ENCODE results near the gene LY6G6F. TPM values are rescaled to one million over a fixed set of nuclear protein-coding genes. Genes with fewer than 3 reads are reported as not detected.

The LY6G6F gene
- polyA plus RNA-seq, 1 donor from 2014 or later, result not detected

Other genes starting within 250 kb of the LY6G6F start
- gene MICB, start 208.7 kb upstream of the LY6G6F start, polyA plus RNA-seq, result not detected in 2 replicates
- gene MCCD1, start 177.9 kb upstream of the LY6G6F start, polyA plus RNA-seq, result not detected in 2 replicates
- 76.0 and 88.5 TPM in 2 replicates for gene DDX39B, start 164.9 kb upstream of the LY6G6F start, polyA plus RNA-seq
- gene ATP6V1G2, start 160.3 kb upstream of the LY6G6F start, polyA plus RNA-seq, result 154 and 211 TPM in 2 replicates
- 0.62 and 0.75 TPM in 2 replicates for gene NFKBIL1, start 159.3 kb upstream of the LY6G6F start, polyA plus RNA-seq
- gene LTA, start 134.6 kb upstream of the LY6G6F start, polyA plus RNA-seq, result not detected in 2 replicates
- gene TNF, start 131.3 kb upstream of the LY6G6F start, polyA plus RNA-seq, result not detected in 2 replicates
- gene LTB, start 124.4 kb upstream of the LY6G6F start, polyA plus RNA-seq, result not detected in 2 replicates
- gene LST1, start 120.6 kb upstream of the LY6G6F start, polyA plus RNA-seq, result not detected in 2 replicates
- gene NCR3, start 113.9 kb upstream of the LY6G6F start, polyA plus RNA-seq, result not detected in 2 replicates
- 2.7 TPM in 1 of 2 replicates, not detected in the other for gene AIF1, start 91.6 kb upstream of the LY6G6F start, polyA plus RNA-seq
- gene PRRC2A, start 86.2 kb upstream of the LY6G6F start, polyA plus RNA-seq, result 3.7 and 3.8 TPM in 2 replicates
- 16.0 and 30.8 TPM in 2 replicates for gene BAG6, start 54.2 kb upstream of the LY6G6F start, polyA plus RNA-seq
- gene APOM, start 51.0 kb upstream of the LY6G6F start, polyA plus RNA-seq, result 1.8 and 2.4 TPM in 2 replicates
- gene C6orf47, start 46.1 kb upstream of the LY6G6F start, polyA plus RNA-seq, result 0.39 and 1.3 TPM in 2 replicates
- gene GPANK1, start 41.9 kb upstream of the LY6G6F start, polyA plus RNA-seq, result 3.1 and 4.2 TPM in 2 replicates
- 299 and 301 TPM in 2 replicates for gene CSNK2B, start 40.8 kb upstream of the LY6G6F start, polyA plus RNA-seq
- 0.24 and 1.8 TPM in 2 replicates for gene LY6G5B, start 36.9 kb upstream of the LY6G6F start, polyA plus RNA-seq
- gene LY6G5C, start 25.8 kb upstream of the LY6G6F start, polyA plus RNA-seq, result 0.29 and 2.4 TPM in 2 replicates
- 67.3 and 71.0 TPM in 2 replicates for gene ABHD16A, start 3.5 kb upstream of the LY6G6F start, polyA plus RNA-seq
- gene LY6G6D, start 8.5 kb downstream of the LY6G6F start, polyA plus RNA-seq, result not detected in 2 replicates
- not detected in 2 replicates for gene LY6G6C, start 14.9 kb downstream of the LY6G6F start, polyA plus RNA-seq
- gene MPIG6B, start 16.5 kb downstream of the LY6G6F start, polyA plus RNA-seq, result not detected in 2 replicates
- gene DDAH2, start 22.4 kb downstream of the LY6G6F start, polyA plus RNA-seq, result 2.6 and 7.7 TPM in 2 replicates
- gene CLIC1, start 29.7 kb downstream of the LY6G6F start, polyA plus RNA-seq, result 1.2 and 1.3 TPM in 2 replicates
- gene MSH5, start 33.1 kb downstream of the LY6G6F start, polyA plus RNA-seq, result not detected in 2 replicates
- gene SAPCD1, start 55.8 kb downstream of the LY6G6F start, polyA plus RNA-seq, result not detected in 2 replicates
- gene VWA7, start 70.5 kb downstream of the LY6G6F start, polyA plus RNA-seq, result 3.1 TPM in 1 of 2 replicates, not detected in the other
- gene VARS1, start 88.9 kb downstream of the LY6G6F start, polyA plus RNA-seq, result 5.9 and 6.1 TPM in 2 replicates
- 26.3 and 31.0 TPM in 2 replicates for gene LSM2, start 100.1 kb downstream of the LY6G6F start, polyA plus RNA-seq
- 0.76 and 1.6 TPM in 2 replicates for gene HSPA1L, start 108.4 kb downstream of the LY6G6F start, polyA plus RNA-seq
- 3.4 and 5.1 TPM in 2 replicates for gene HSPA1A, start 108.7 kb downstream of the LY6G6F start, polyA plus RNA-seq
- 0.20 and 1.7 TPM in 2 replicates for gene HSPA1B, start 120.9 kb downstream of the LY6G6F start, polyA plus RNA-seq
- gene NEU1, start 156.0 kb downstream of the LY6G6F start, polyA plus RNA-seq, result 15.2 and 16.1 TPM in 2 replicates
- gene SLC44A4, start 172.1 kb downstream of the LY6G6F start, polyA plus RNA-seq, result not detected in 2 replicates
- 5.9 and 11.4 TPM in 2 replicates for gene EHMT2, start 190.8 kb downstream of the LY6G6F start, polyA plus RNA-seq
- not detected in 2 replicates for gene ZBTB12, start 195.2 kb downstream of the LY6G6F start, polyA plus RNA-seq
- gene C2, start 220.9 kb downstream of the LY6G6F start, polyA plus RNA-seq, result 1.2 TPM in 1 of 2 replicates, not detected in the other
- gene CFB, start 239.2 kb downstream of the LY6G6F start, polyA plus RNA-seq, result 0.34 TPM in 1 of 2 replicates, not detected in the other

All from Purkinje cell (primary cell).